Adrenal gland (tissue), 12 donors: ENCODE measurements around the gene ANK2. TPM values are rescaled to one million over a fixed set of nuclear protein-coding genes. Genes with fewer than 3 reads are reported as not detected.

Source experiments
- DNase-seq, 7 donors: peaks; one replicate each; pipeline ENCODE4 v3.0.0-alpha.2; 2019 to 2020
- H3K27ac ChIP-seq, 5 donors: fragments of 200-600 bp; sonication (generic) in 4 of 5; 1 replicate in 3 of 5; 2 replicates in 2 of 5; pipeline versions ENCODE4 v1.5.1 to v1.8.0; 2016 to 2020; ENCODE audit warnings: mild to moderate bottlenecking in 1 of 5
- H3K27me3 ChIP-seq: fragments of 200-600 bp; 2 replicates; pipeline ENCODE4 v1.8.0; 2021
- H3K36me3 ChIP-seq, 2 donors: fragments of 200-600 bp; replicated peaks in 1 of 2; 1 replicate in 1 of 2; 2 replicates in 1 of 2; pipeline versions ENCODE4 v1.5.1 to v1.8.0; 2018 to 2022
- H3K4me1 ChIP-seq, 2 donors: fragments of 200-600 bp; replicated peaks in 1 of 2; 1 replicate in 1 of 2; 2 replicates in 1 of 2; pipeline versions ENCODE4 v1.5.1 to v1.8.0; 2018 to 2021
- H3K4me3 ChIP-seq, 4 donors: fragments of 200-600 bp; sonication (generic) in 3 of 4; one replicate each; pipeline ENCODE4 v1.5.1; 2016 to 2018
- H3K9me3 ChIP-seq, 3 donors: fragments of 200-600 bp; sonication (generic) in 1 of 3; replicated peaks in 1 of 3; 1 replicate in 2 of 3; 2 replicates in 1 of 3; pipeline versions ENCODE4 v1.5.1 to v1.8.0; 2016 to 2021
- CTCF ChIP-seq, 6 experiments: fragments of 450-650 bp in 4 of 6; fragments of 200-600 bp in 2 of 6; sonication (generic) in 1 of 6; IDR thresholded peaks; 1 replicate in 5 of 6; 2 replicates in 1 of 6; pipeline versions ENCODE4 v1.5.1 to v1.8.0; 2016 to 2021; ENCODE audit warnings: antibody characterized with exemption in 6 of 6, mild to moderate bottlenecking in 2 of 6, moderate library complexity in 1 of 6
- POLR2A ChIP-seq, 2 donors: fragments of 450-650 bp; IDR thresholded peaks; one replicate each; pipeline ENCODE4 v1.6.1; 2017; ENCODE audit warnings: antibody characterized with exemption in 2 of 2, mild to moderate bottlenecking in 2 of 2, moderate library complexity in 1 of 2
- WGBS, 4 donors: extraction: QIAGEN DNeasy Blood & Tissue Kit in 2 of 4; methylation state at CpG; one replicate each; pipeline versions ENCODE4 v1.1.5 to v1.1.7; 2013 to 2017; 5-methylcytosine and 5-hydroxymethylcytosine counted together
- intact Hi-C, 2 donors: fragments of 100-400 bp; cut with DNase I; formaldehyde crosslinking; loops; one replicate each; pipeline versions ENCODE4 v1.14.1 to v1.15.0; 2022 to 2023
- polyA plus RNA-seq, 3 donors: library from polyadenylated mRNA; stranded (reverse); fragments of 200-250 nt in 2 of 3; fragments of 350-450 nt in 1 of 3; fragmentation: Illumina TruSeq in 1 of 3; extraction: RNeasy Lipid Tissue Mini Kit (QIAGEN cat#74804) in 1 of 3; gene quantifications; one replicate each; pipeline ENCODE4 v1.2.3, GENCODE V29; 2013 to 2014
- total RNA-seq, 9 donors: library from RNA; depleted of rRNA in 4 of 9; stranded (reverse); fragments of >200 nt in 4 of 9; fragments of 120-200 nt in 1 of 9; fragmentation: NEBNext Ultra II Directional in 1 of 9; extraction: Animal tissue kit (Norgen Biotek cat#: 25700) in 1 of 9; gene quantifications; one replicate each; pipeline versions ENCODE4 v1.1.0 to v1.2.4, GENCODE V29; 2013 to 2023
- donor health status: healthy with polysubstance abuse.
- donor health status: Bipolar disorder and iron deficiency.
- donor health status: DM: yes; HTN: yes; CAD: no.
- donor health status: DM: no; HTN: no; CAD: no.
- donor health status: DM: no; HTN: no; CAD: no.
- donor health status: DM: yes; HTN: yes; CAD: no.

The ANK2 gene
- total and polyA plus RNA-seq, 12 donors = 6.5 to 229 (median 56.1) TPM

- Histone ChIP-seq H3K9me3 (no peaks in the 10 kb centered on the region), H3K36me3 (no peaks in the 10 kb centered on the region), H3K4me1 (no peaks in the 10 kb centered on the region), H3K27me3 (no peaks in the 10 kb centered on the region), H3K27ac (no peak overlapping the region), H3K4me3 (no peak overlapping the region)
- WGBS, 4 donors = 85 to 93% (median 89%) methylated on average over 5 of the region's 5 CpGs
- TF ChIP-seq POLR2A (IDR thresholded peaks at IDR 0.05) (no peak), CTCF (IDR thresholded peaks at IDR 0.05) (no peak)
- intact Hi-C loops = no loop called here
- peak in 2 of 7 donors; percentile 3 to 49 for DNase-seq
Observed at GRCh38 chr4:113248320-113248719, 198.9 kb downstream of the ANK2 start.

GRCh38 chr4:113255628-113256027 lies 206.2 kb downstream of the ANK2 start:
- 89 to 95% (median 93%) methylated on average over 6 of the region's 6 CpGs for WGBS, 4 donors
- Histone ChIP-seq H3K4me1 (no peaks in the 10 kb centered on the region), H3K4me3 (no peak overlapping the region), H3K27me3 (no peaks in the 10 kb centered on the region), H3K36me3 (peaks cover 0 to 5% of the 10 kb centered on the region in 2 donors), H3K27ac (no peak overlapping the region), H3K9me3 (no peaks in the 10 kb centered on the region)
- intact Hi-C loops = no loop called here
- no peak for TF ChIP-seq POLR2A (IDR thresholded peaks at IDR 0.05)
- TF ChIP-seq CTCF (IDR thresholded peaks at IDR 0.05) = no peak
- no peak for DNase-seq

- H3K4me3 ChIP-seq = no peak overlapping the region
- no peaks in the 10 kb centered on the region for H3K4me1 ChIP-seq
- H3K27me3 ChIP-seq = no peaks in the 10 kb centered on the region
- intact Hi-C loops = no loop called here
- H3K27ac ChIP-seq = no peak overlapping the region
- peaks cover 0 to 5% of the 10 kb centered on the region in 2 donors for H3K36me3 ChIP-seq
- TF ChIP-seq POLR2A (IDR thresholded peaks at IDR 0.05) (no peak), CTCF (IDR thresholded peaks at IDR 0.05) (no peak)
- no peaks in the 10 kb centered on the region for H3K9me3 ChIP-seq
- 79 to 90% (median 85%) methylated on average over 5 of the region's 5 CpGs for WGBS, 4 donors
- DNase-seq = no peak
Observed at GRCh38 chr4:113256946-113257345, 207.5 kb downstream of the ANK2 start.

GRCh38 chr4:113260688-113261087 lies 211.2 kb downstream of the ANK2 start:
- no peak overlapping the region for H3K4me3 ChIP-seq
- no peaks in the 10 kb centered on the region for H3K27me3 ChIP-seq
- no peak overlapping the region for H3K27ac ChIP-seq
- no peaks in the 10 kb centered on the region for H3K9me3 ChIP-seq
- intact Hi-C loops = no loop called here
- no peaks in the 10 kb centered on the region for H3K4me1 ChIP-seq
- no peak for DNase-seq
- WGBS, 4 donors = 87 to 94% (median 89%) methylated on average over 4 of the region's 4 CpGs
- peaks cover 0 to 4% of the 10 kb centered on the region in 2 donors for H3K36me3 ChIP-seq
- TF ChIP-seq POLR2A (IDR thresholded peaks at IDR 0.05) (no peak), CTCF (IDR thresholded peaks at IDR 0.05) (no peak)
